H9 (cell line): ENCODE results near the gene AP1B1. TPM values are rescaled to one million over a fixed set of nuclear protein-coding genes. Genes with fewer than 3 reads are reported as not detected.

Experiments used
- DNase-seq: peaks from one replicate; pipeline ENCODE4 v3.0.0-alpha.2; 2017
- H2AFZ ChIP-seq: one replicate; pipeline ENCODE4 v1.6.1; 2013; ENCODE audit warnings: mild to moderate bottlenecking, low read length, control low read depth, moderate library complexity
- H2AK5ac ChIP-seq: 2 replicates; pipeline ENCODE4 v1.6.1; 2013; ENCODE audit warnings: low read length, control low read depth, mixed read lengths; ENCODE audit not compliant: insufficient read length
- H2BK120ac ChIP-seq: one replicate; pipeline ENCODE4 v1.6.1; 2013; ENCODE audit warnings: low read depth, mild to moderate bottlenecking, low read length, control low read depth, inconsistent platforms; ENCODE audit not compliant: poor library complexity, severe bottlenecking
- H2BK12ac ChIP-seq: 2 replicates; pipeline ENCODE4 v1.6.1; 2013; ENCODE audit warnings: low read length, control low read depth, mixed read lengths, low read depth; ENCODE audit not compliant: insufficient read length
- H2BK15ac ChIP-seq: 2 replicates; pipeline ENCODE4 v1.6.1; 2013; ENCODE audit warnings: low read depth, low read length, control low read depth
- H2BK20ac ChIP-seq: one replicate; pipeline ENCODE4 v1.6.1; 2013; ENCODE audit warnings: low read depth, mild to moderate bottlenecking, low read length, control low read depth, inconsistent platforms; ENCODE audit not compliant: poor library complexity, severe bottlenecking
- H2BK5ac ChIP-seq: 2 replicates; pipeline ENCODE4 v1.6.1; 2013; ENCODE audit warnings: low read length, control low read depth, mixed read lengths; ENCODE audit not compliant: insufficient read length
- H3K14ac ChIP-seq: 2 replicates; pipeline ENCODE4 v1.6.1; 2013; ENCODE audit warnings: low read length, control low read depth; ENCODE audit not compliant: insufficient read depth
- H3K18ac ChIP-seq: 2 replicates; pipeline ENCODE4 v1.6.1; 2013; ENCODE audit warnings: low read depth, mild to moderate bottlenecking, mixed read lengths, low read length, control low read depth; ENCODE audit not compliant: insufficient read length
- H3K23ac ChIP-seq: 2 replicates; pipeline ENCODE4 v1.6.1; 2013; ENCODE audit warnings: low read length, control low read depth, mixed read lengths, low read depth; ENCODE audit not compliant: insufficient read length
- H3K23me2 ChIP-seq: 2 replicates; pipeline ENCODE4 v1.6.1; 2013; ENCODE audit warnings: low read depth, mild to moderate bottlenecking, mixed read lengths, low read length, control low read depth; ENCODE audit not compliant: insufficient read length, poor library complexity, severe bottlenecking
- H3K27ac ChIP-seq: 2 replicates; pipeline ENCODE4 v1.5.1; 2013; ENCODE audit warnings: low read length, control low read depth, mixed read lengths, low read depth; ENCODE audit not compliant: insufficient read length
- H3K27me3 ChIP-seq: 2 replicates; pipeline ENCODE4 v1.6.1; 2013; ENCODE audit warnings: low read length, control low read depth, inconsistent platforms; ENCODE audit not compliant: insufficient read depth
- H3K4ac ChIP-seq: 2 replicates; pipeline ENCODE4 v1.6.1; 2013; ENCODE audit warnings: low read depth, mild to moderate bottlenecking, control low read depth, inconsistent platforms, low read length, moderate library complexity
- H3K4me1 ChIP-seq: 2 replicates; pipeline ENCODE4 v1.6.1; 2013; ENCODE audit warnings: low read length, control low read depth, inconsistent platforms; ENCODE audit not compliant: insufficient read depth
- H3K4me2 ChIP-seq: 2 replicates; pipeline ENCODE4 v1.6.1; 2013; ENCODE audit warnings: low read length, control low read depth, mixed read lengths; ENCODE audit not compliant: insufficient read length, insufficient read depth
- H3K56ac ChIP-seq: 2 replicates; pipeline ENCODE4 v1.6.1; 2013; ENCODE audit warnings: low read depth, mild to moderate bottlenecking, mixed read lengths, low read length, control low read depth; ENCODE audit not compliant: insufficient read length
- H3K79me1 ChIP-seq: 2 replicates; pipeline ENCODE4 v1.6.1; 2013; ENCODE audit warnings: low read depth, mild to moderate bottlenecking, moderate library complexity, low read length, control low read depth, inconsistent platforms; ENCODE audit not compliant: insufficient read depth, poor library complexity, severe bottlenecking
- H3K79me2 ChIP-seq: 2 replicates; pipeline ENCODE4 v1.6.1; 2013; ENCODE audit warnings: low read length, control low read depth, inconsistent platforms; ENCODE audit not compliant: insufficient read depth
- H3K9ac ChIP-seq: 2 replicates; pipeline ENCODE4 v1.6.1; 2013; ENCODE audit warnings: low read length, control low read depth, mixed read lengths; ENCODE audit not compliant: insufficient read length; ENCODE audit errors: extremely low read depth
- H3K9me3 ChIP-seq: one replicate; pipeline ENCODE4 v1.6.1; 2013; ENCODE audit warnings: low read depth, low read length, inconsistent platforms; ENCODE audit not compliant: control insufficient read depth
- H3T11ph ChIP-seq: one replicate; pipeline ENCODE4 v1.6.1; 2013; ENCODE audit warnings: mild to moderate bottlenecking, low read length, control low read depth, inconsistent platforms
- H4K20me1 ChIP-seq: one replicate; pipeline ENCODE4 v1.6.1; 2013; ENCODE audit not compliant: control insufficient read depth, insufficient read length, insufficient read depth
- H4K5ac ChIP-seq: 2 replicates; pipeline ENCODE4 v1.6.1; 2013; ENCODE audit warnings: low read depth, mild to moderate bottlenecking, mixed read lengths, low read length, control low read depth; ENCODE audit not compliant: insufficient read length
- H4K8ac ChIP-seq: replicated peaks from 2 replicates; pipeline ENCODE4 v1.6.1; 2013; ENCODE audit warnings: low read length, control low read depth, mixed read lengths, low read depth; ENCODE audit not compliant: insufficient read length
- H4K91ac ChIP-seq: 2 replicates; pipeline ENCODE4 v1.6.1; 2013; ENCODE audit warnings: low read depth, mild to moderate bottlenecking, moderate library complexity, mixed read lengths, low read length, control low read depth; ENCODE audit not compliant: insufficient read length
- H3K27ac Mint-ChIP-seq, 3 experiments: 2 replicates in 2 of 3; 3 replicates in 1 of 3; pipeline ENCODE4 v1.8.0; 2020 to 2021; ENCODE audit warnings: mixed read lengths in 3 of 3, mild to moderate bottlenecking in 1 of 3, moderate library complexity in 1 of 3
- H3K27me3 Mint-ChIP-seq: 2 replicates; pipeline ENCODE4 v1.8.0; 2021; ENCODE audit warnings: low read depth, mild to moderate bottlenecking, moderate library complexity, mixed read lengths
- H3K36me3 Mint-ChIP-seq, 3 experiments: 2 replicates in 2 of 3; 3 replicates in 1 of 3; pipeline ENCODE4 v1.8.0; 2020 to 2021; ENCODE audit warnings: low read depth in 3 of 3, mixed read lengths in 3 of 3; ENCODE audit not compliant: insufficient read depth in 1 of 3
- H3K4me1 Mint-ChIP-seq, 2 experiments: 2 replicates each; pipeline ENCODE4 v1.8.0; 2020; ENCODE audit warnings: mixed read lengths in 2 of 2
- H3K4me3 Mint-ChIP-seq, 2 experiments: 2 replicates in 1 of 2; 3 replicates in 1 of 2; pipeline ENCODE4 v1.8.0; 2020 to 2021; ENCODE audit warnings: mild to moderate bottlenecking in 2 of 2, mixed read lengths in 2 of 2, moderate library complexity in 1 of 2
- H3K9me3 Mint-ChIP-seq, 2 experiments: 2 replicates in 1 of 2; 3 replicates in 1 of 2; pipeline ENCODE4 v1.8.0; 2020; ENCODE audit warnings: mild to moderate bottlenecking in 2 of 2, mixed read lengths in 2 of 2, moderate library complexity in 1 of 2
- CTCF ChIP-seq: fragments of 200-600 bp; sonication (generic); conservative IDR thresholded peaks from 3 replicates; pipeline ENCODE4 v1.8.0; 2021; ENCODE audit warnings: antibody characterized with exemption, mild to moderate bottlenecking
- WGBS: extraction: QIAGEN DNeasy Blood & Tissue Kit; methylation state at CpG from one replicate; pipeline ENCODE4 v1.1.7; 2013; ENCODE audit warnings: missing lambda C conversion rate, low lambda C conversion rate, mixed read lengths; ENCODE audit not compliant: insufficient read length; ENCODE audit errors: extremely low coverage; 5-methylcytosine and 5-hydroxymethylcytosine counted together
- total RNA-seq: library from RNA; stranded (reverse); gene quantifications from 2 replicates; pipeline ENCODE4 v1.2.1, GENCODE V29; 2021

AP1B1 gene
- total RNA-seq, 1 experiment from 2014 or later, result 64.0 TPM

GRCh38 chr22:29313126-29313575 is 75.2 kb downstream of the AP1B1 start:
- H3K27me3 ChIP-seq, result peaks cover 33% of the 10 kb centered on the region
- Mint-ChIP-seq H3K36me3 (peaks cover 0 to 5% (median 2%) of the 10 kb centered on the region in 3 experiments; a peak in 3 of 7 replicates), H3K4me1 (peaks cover 14 to 25% of the 10 kb centered on the region in 2 experiments), H3K9me3 (peaks cover 5 to 17% of the 10 kb centered on the region in 2 experiments; a peak in 4 of 5 replicates), H3K4me3 (no peak overlapping the region; a peak in 1 of 5 replicates), H3K27ac (no peak overlapping the region), H3K27me3 (peaks cover 54% of the 10 kb centered on the region)
- no peak overlapping the region for H3K56ac ChIP-seq
- no peak overlapping the region for H2BK120ac ChIP-seq
- H3K9ac ChIP-seq, result no peak overlapping the region
- DNase-seq, result peak; percentile 92
- H3K14ac ChIP-seq, result no peak overlapping the region
- H3K79me2 ChIP-seq, result no peaks in the 10 kb centered on the region
- H4K5ac ChIP-seq, result no peak overlapping the region
- no peak overlapping the region for H2BK12ac ChIP-seq
- no peak overlapping the region for H2BK15ac ChIP-seq
- no peaks in the 10 kb centered on the region for H3K4me1 ChIP-seq
- no peak overlapping the region for H3K27ac ChIP-seq
- no peak overlapping the region for H3K4ac ChIP-seq
- H2AK5ac ChIP-seq, result no peak overlapping the region
- no peak overlapping the region for H2AFZ ChIP-seq
- H3T11ph ChIP-seq, result no peak overlapping the region
- H3K79me1 ChIP-seq, result no peaks in the 10 kb centered on the region
- H2BK5ac ChIP-seq, result no peak overlapping the region
- H3K18ac ChIP-seq, result no peak overlapping the region
- no peaks in the 10 kb centered on the region for H4K20me1 ChIP-seq
- H4K91ac ChIP-seq, result no peak overlapping the region
- H3K9me3 ChIP-seq, result no peaks in the 10 kb centered on the region
- peak; percentile 99 for TF ChIP-seq CTCF
- no peak overlapping the region for H3K4me2 ChIP-seq
- no peak overlapping the region for H3K23ac ChIP-seq
- H4K8ac ChIP-seq, result no peak overlapping the region
- H2BK20ac ChIP-seq, result no peak overlapping the region
- peaks cover 4% of the 10 kb centered on the region for H3K23me2 ChIP-seq
- WGBS, result no CpG with 5 or more reads among the region's 44 CpGs
